Peyer's patch (tissue), 4 donors: ENCODE data around the gene PPP4R4. TPM values are rescaled to one million over a fixed set of nuclear protein-coding genes. Genes with fewer than 3 reads are reported as not detected.

Experiments used
- DNase-seq, 3 donors: peaks; one replicate each; pipeline ENCODE4 v3.0.0-alpha.2; 2017 to 2019
- H3K27ac ChIP-seq, 4 donors: fragments of 200-600 bp; sonication (generic); one replicate each; pipeline ENCODE4 v1.5.1; 2016 to 2019
- H3K27me3 ChIP-seq, 2 donors: fragments of 200-600 bp; sonication (generic); one replicate each; pipeline ENCODE4 v1.5.1; 2019
- H3K36me3 ChIP-seq, 3 donors: fragments of 200-600 bp; sonication (generic); one replicate each; pipeline ENCODE4 v1.5.1; 2016 to 2019
- H3K4me1 ChIP-seq, 4 donors: fragments of 200-600 bp; sonication (generic); one replicate each; pipeline ENCODE4 v1.5.1; 2016 to 2019
- H3K4me3 ChIP-seq, 4 donors: fragments of 200-600 bp; sonication (generic); 1 replicate in 3 of 4; 2 replicates in 1 of 4; pipeline ENCODE4 v1.5.1; 2016 to 2019; ENCODE audit warnings: mild to moderate bottlenecking in 1 of 4
- H3K9me3 ChIP-seq, 4 donors: fragments of 200-600 bp; sonication (generic); one replicate each; pipeline ENCODE4 v1.5.1; 2016 to 2019; ENCODE audit warnings: mild to moderate bottlenecking in 1 of 4
- CTCF ChIP-seq, 6 experiments: fragments of 450-650 bp in 4 of 6; fragments of 200-600 bp in 2 of 6; sonication (generic) in 1 of 6; IDR thresholded peaks; one replicate each; pipeline ENCODE4 v1.5.1; 2017 to 2019; ENCODE audit warnings: antibody characterized with exemption in 6 of 6, mild to moderate bottlenecking in 3 of 6, moderate library complexity in 1 of 6
- POLR2A ChIP-seq, 2 donors: fragments of 450-650 bp; IDR thresholded peaks; one replicate each; pipeline ENCODE4 v1.5.1; 2017; ENCODE audit warnings: antibody characterized with exemption in 2 of 2, mild to moderate bottlenecking in 2 of 2, moderate library complexity in 2 of 2
- total RNA-seq, 4 donors: library from RNA; depleted of rRNA; stranded (reverse); fragments of >200 nt; gene quantifications; one replicate each; pipeline ENCODE4 v1.1.0, GENCODE V29; 2016

The PPP4R4 gene
- total RNA-seq, 4 donors from 2014 or later, result 2.5 to 5.0 TPM; not detected in 2

GRCh38 chr14:94161981-94162380, 12.1 kb upstream of the PPP4R4 start:
- no peaks in the 10 kb centered on the region for H3K9me3 ChIP-seq
- TF ChIP-seq POLR2A (IDR thresholded peaks at IDR 0.05) (no peak), CTCF (IDR thresholded peaks at IDR 0.05) (no peak)
- no peak for DNase-seq
- no peaks in the 10 kb centered on the region for H3K4me1 ChIP-seq
- no peaks in the 10 kb centered on the region for H3K27me3 ChIP-seq
- H3K27ac ChIP-seq, result no peak overlapping the region
- H3K36me3 ChIP-seq, result no peaks in the 10 kb centered on the region
- no peak overlapping the region for H3K4me3 ChIP-seq

GRCh38 chr14:94162466-94162865, 11.7 kb upstream of the PPP4R4 start:
- H3K36me3 ChIP-seq, result no peaks in the 10 kb centered on the region
- TF ChIP-seq POLR2A (IDR thresholded peaks at IDR 0.05) (no peak), CTCF (IDR thresholded peaks at IDR 0.05) (no peak)
- no peaks in the 10 kb centered on the region for H3K4me1 ChIP-seq
- H3K9me3 ChIP-seq, result no peaks in the 10 kb centered on the region
- DNase-seq, result no peak
- no peak overlapping the region for H3K4me3 ChIP-seq
- no peaks in the 10 kb centered on the region for H3K27me3 ChIP-seq
- H3K27ac ChIP-seq, result no peak overlapping the region

- no peaks in the 10 kb centered on the region for H3K27me3 ChIP-seq
- no peaks in the 10 kb centered on the region for H3K4me1 ChIP-seq
- no peak for DNase-seq
- no peak overlapping the region for H3K4me3 ChIP-seq
- H3K9me3 ChIP-seq, result no peaks in the 10 kb centered on the region
- no peaks in the 10 kb centered on the region for H3K36me3 ChIP-seq
- H3K27ac ChIP-seq, result no peak overlapping the region
- TF ChIP-seq POLR2A (IDR thresholded peaks at IDR 0.05) (no peak), CTCF (IDR thresholded peaks at IDR 0.05) (no peak)
These were observed 10.3 kb upstream of the PPP4R4 start for GRCh38 chr14:94163796-94164195.

GRCh38 chr14:94164685-94165431, 9.3 kb upstream of the PPP4R4 start:
- no peak for DNase-seq

GRCh38 chr14:94165744-94166143, 8.4 kb upstream of the PPP4R4 start:
- H3K9me3 ChIP-seq, result no peaks in the 10 kb centered on the region
- no peak overlapping the region for H3K27ac ChIP-seq
- no peaks in the 10 kb centered on the region for H3K4me1 ChIP-seq
- H3K36me3 ChIP-seq, result no peaks in the 10 kb centered on the region
- no peaks in the 10 kb centered on the region for H3K27me3 ChIP-seq
- no peak overlapping the region for H3K4me3 ChIP-seq
- TF ChIP-seq POLR2A (IDR thresholded peaks at IDR 0.05), result no peak
- TF ChIP-seq CTCF (IDR thresholded peaks at IDR 0.05), result no peak
- DNase-seq, result no peak

More at GRCh38 chr14:94164685-94165431, 9.3 kb upstream of the PPP4R4 start:
- no peak overlapping the region for H3K27ac ChIP-seq
- no peaks in the 10 kb centered on the region for H3K4me1 ChIP-seq
- no peaks in the 10 kb centered on the region for H3K27me3 ChIP-seq
- H3K36me3 ChIP-seq, result no peaks in the 10 kb centered on the region
- H3K4me3 ChIP-seq, result no peak overlapping the region
- H3K9me3 ChIP-seq, result no peaks in the 10 kb centered on the region
- TF ChIP-seq CTCF (IDR thresholded peaks at IDR 0.05) (no peak), POLR2A (IDR thresholded peaks at IDR 0.05) (no peak)
